MCF 10A (cell line): ENCODE data around the gene CTDSP1. TPM values are rescaled to one million over a fixed set of nuclear protein-coding genes. Genes with fewer than 3 reads are reported as not detected.

ENCODE experiments used
- BruUV-seq: library from RNA; stranded (reverse); fragments of 400-500 nt; replicated peaks from 2 replicates; lab custom pipeline; 2021; lab: Mats Ljungman, UMichigan
- CTCF ChIA-PET: fragments of 300-600 bp; sonication (Branson Sonifier 250); formaldehyde crosslinking; extraction: SDS; loops from one replicate; lab custom pipeline; 2021; ENCODE audit warnings: antibody characterized with exemption, inconsistent platforms; lab: Yijun Ruan, JAX
- POLR2A ChIA-PET: fragments of 300-600, 350-650 bp; sonication (Branson Sonifier 250); formaldehyde crosslinking; extraction: SDS; loops from one replicate; lab custom pipeline; 2020; ENCODE audit warnings: antibody characterized with exemption, inconsistent platforms; lab: Yijun Ruan, JAX
- DNase-seq: peaks from one replicate; pipeline ENCODE4 v3.0.0-alpha.2; 2018; ENCODE audit not compliant: unreplicated experiment
- H3K27ac Mint-ChIP-seq: one replicate; pipeline ENCODE4 v1.8.0; 2022; ENCODE audit warnings: mild to moderate bottlenecking, low read depth, mixed read lengths; ENCODE audit not compliant: unreplicated experiment
- H3K27me3 Mint-ChIP-seq: one replicate; pipeline ENCODE4 v1.8.0; 2022; ENCODE audit warnings: mixed read lengths; ENCODE audit not compliant: insufficient read depth, unreplicated experiment
- H3K36me3 Mint-ChIP-seq: one replicate; pipeline ENCODE4 v1.8.0; 2022; ENCODE audit warnings: mild to moderate bottlenecking, moderate library complexity, mixed read lengths; ENCODE audit not compliant: insufficient read depth, unreplicated experiment
- H3K4me1 Mint-ChIP-seq: one replicate; pipeline ENCODE4 v1.8.0; 2022; ENCODE audit warnings: mixed read lengths; ENCODE audit not compliant: insufficient read depth, unreplicated experiment
- H3K4me3 Mint-ChIP-seq: one replicate; pipeline ENCODE4 v1.8.0; 2022; ENCODE audit warnings: mild to moderate bottlenecking, moderate library complexity, mixed read lengths; ENCODE audit not compliant: unreplicated experiment
- H3K9me3 Mint-ChIP-seq: one replicate; pipeline ENCODE4 v1.8.0; 2022; ENCODE audit warnings: mixed read lengths; ENCODE audit not compliant: unreplicated experiment
- intact Hi-C: fragments of 100-400 bp; cut with micrococcal nuclease; formaldehyde crosslinking; loops from 2 replicates; pipeline ENCODE4 v1.14.1; 2022
- total RNA-seq: library from RNA; stranded (reverse); gene quantifications from 2 replicates; pipeline ENCODE4 v1.2.3, GENCODE V29; 2022
- TF ChIP-seq, protein P1 (sequence below): fragments of 200-600 bp; IDR thresholded peaks from one replicate; pipeline ENCODE4 v1.8.0; 2022; ENCODE audit warnings: antibody characterized with exemption, mild to moderate bottlenecking; ENCODE audit not compliant: unreplicated experiment

Gene CTDSP1
- total RNA-seq, 1 experiment from 2014 or later: 72.3 TPM

DNA sequence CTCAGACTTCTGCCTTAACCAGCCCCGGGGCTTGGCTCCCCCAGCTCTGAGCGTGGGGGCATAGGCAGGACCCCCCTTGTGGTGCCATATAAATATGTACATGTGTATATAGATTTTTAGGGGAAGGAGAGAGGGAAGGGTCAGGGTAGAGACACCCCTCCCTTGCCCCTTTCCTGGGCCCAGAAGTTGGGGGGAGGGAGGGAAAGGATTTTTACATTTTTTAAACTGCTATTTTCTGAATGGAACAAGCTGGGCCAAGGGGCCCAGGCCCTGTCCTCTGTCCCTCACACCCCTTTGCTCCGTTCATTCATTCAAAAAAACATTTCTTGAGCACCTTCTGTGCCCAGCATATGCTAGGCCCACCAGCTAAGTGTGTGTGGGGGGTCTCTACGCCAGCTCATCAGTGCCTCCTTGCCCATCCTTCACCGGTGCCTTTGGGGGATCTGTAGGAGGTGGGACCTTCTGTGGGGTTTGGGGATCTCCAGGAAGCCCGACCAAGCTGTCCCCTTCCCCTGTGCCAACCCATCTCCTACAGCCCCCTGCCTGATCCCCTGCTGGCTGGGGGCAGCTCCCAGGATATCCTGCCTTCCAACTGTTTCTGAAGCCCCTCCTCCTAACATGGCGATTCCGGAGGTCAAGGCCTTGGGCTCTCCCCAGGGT is 5.5 kb downstream of the CTDSP1 start:
- Mint-ChIP-seq H3K27ac (peak overlapping the region; percentile 82), H3K4me1 (peaks cover 17% of the 10 kb centered on the region), H3K4me3 (peak overlapping the region; percentile 67), H3K36me3 (peaks cover 55% of the 10 kb centered on the region), H3K9me3 (no peaks in the 10 kb centered on the region), H3K27me3 (no peaks in the 10 kb centered on the region)
- intact Hi-C loops: loop anchor here (5.0 kb wide), 1 partner anchor 42 kb away; no protein-coding TSS in a partner anchor
- ChIA-PET POLR2A (interaction anchor here (0.6 to 3.6 kb wide), 7 partner anchors 9 to 134 kb away, joined by 3 to 28 read pairs (median 5); partner anchors contain the start of genes AAMP, PNKD and TMBIM1), CTCF (interaction anchor here (0.6 to 2.0 kb wide), 7 partner anchors 9 to 640 kb away, joined by 3 to 7 read pairs (median 5); no protein-coding TSS in a partner anchor)
- TSS peak; percentile 27 for BruUV-seq
- TF ChIP-seq, protein P1, sequence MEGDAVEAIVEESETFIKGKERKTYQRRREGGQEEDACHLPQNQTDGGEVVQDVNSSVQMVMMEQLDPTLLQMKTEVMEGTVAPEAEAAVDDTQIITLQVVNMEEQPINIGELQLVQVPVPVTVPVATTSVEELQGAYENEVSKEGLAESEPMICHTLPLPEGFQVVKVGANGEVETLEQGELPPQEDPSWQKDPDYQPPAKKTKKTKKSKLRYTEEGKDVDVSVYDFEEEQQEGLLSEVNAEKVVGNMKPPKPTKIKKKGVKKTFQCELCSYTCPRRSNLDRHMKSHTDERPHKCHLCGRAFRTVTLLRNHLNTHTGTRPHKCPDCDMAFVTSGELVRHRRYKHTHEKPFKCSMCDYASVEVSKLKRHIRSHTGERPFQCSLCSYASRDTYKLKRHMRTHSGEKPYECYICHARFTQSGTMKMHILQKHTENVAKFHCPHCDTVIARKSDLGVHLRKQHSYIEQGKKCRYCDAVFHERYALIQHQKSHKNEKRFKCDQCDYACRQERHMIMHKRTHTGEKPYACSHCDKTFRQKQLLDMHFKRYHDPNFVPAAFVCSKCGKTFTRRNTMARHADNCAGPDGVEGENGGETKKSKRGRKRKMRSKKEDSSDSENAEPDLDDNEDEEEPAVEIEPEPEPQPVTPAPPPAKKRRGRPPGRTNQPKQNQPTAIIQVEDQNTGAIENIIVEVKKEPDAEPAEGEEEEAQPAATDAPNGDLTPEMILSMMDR: no peak
- no peak for DNase-seq

DNA sequence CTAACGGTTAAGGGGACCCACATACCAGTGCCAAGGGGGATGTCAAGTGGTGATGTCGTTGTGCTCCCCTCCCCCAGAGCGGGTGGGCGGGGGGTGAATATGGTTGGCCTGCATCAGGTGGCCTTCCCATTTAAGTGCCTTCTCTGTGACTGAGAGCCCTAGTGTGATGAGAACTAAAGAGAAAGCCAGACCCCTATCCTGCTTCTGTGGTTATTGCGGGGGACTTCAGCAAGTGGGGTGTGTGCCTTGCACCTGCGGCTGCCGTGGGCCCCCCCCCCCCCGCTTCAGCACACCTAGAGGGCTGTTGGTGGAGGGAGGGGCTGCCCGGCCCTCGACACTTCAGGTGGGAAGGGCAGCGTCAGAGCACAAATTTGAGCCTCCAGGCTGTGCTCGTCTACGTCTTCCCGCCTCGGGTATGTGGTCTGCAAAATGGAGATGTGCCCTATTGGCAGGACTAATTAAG is 6.1 kb downstream of the CTDSP1 start:
- H3K4me3 Mint-ChIP-seq: peak overlapping the region; percentile 67
- H3K4me1 Mint-ChIP-seq: peaks cover 17% of the 10 kb centered on the region
- BruUV-seq: no TSS peak
- TF ChIP-seq, protein P1: no peak
- no peak for DNase-seq
- peaks cover 52% of the 10 kb centered on the region for H3K36me3 Mint-ChIP-seq
- ChIA-PET CTCF (interaction anchor here (0.6 to 2.0 kb wide), 8 partner anchors 10 to 135 kb away, joined by 4 to 7 read pairs (median 4); no protein-coding TSS in a partner anchor), POLR2A (interaction anchor here (0.6 to 3.6 kb wide), 12 partner anchors 9 to 135 kb away, joined by 3 to 28 read pairs (median 3); partner anchors contain the start of genes AAMP, PNKD and TMBIM1)
- no peaks in the 10 kb centered on the region for H3K9me3 Mint-ChIP-seq
- H3K27me3 Mint-ChIP-seq: no peaks in the 10 kb centered on the region
- H3K27ac Mint-ChIP-seq: peak overlapping the region; percentile 82
- intact Hi-C loops: loop anchor here (2.0 to 5.0 kb wide), 3 partner anchors 42 to 281 kb away; no protein-coding TSS in a partner anchor

DNA sequence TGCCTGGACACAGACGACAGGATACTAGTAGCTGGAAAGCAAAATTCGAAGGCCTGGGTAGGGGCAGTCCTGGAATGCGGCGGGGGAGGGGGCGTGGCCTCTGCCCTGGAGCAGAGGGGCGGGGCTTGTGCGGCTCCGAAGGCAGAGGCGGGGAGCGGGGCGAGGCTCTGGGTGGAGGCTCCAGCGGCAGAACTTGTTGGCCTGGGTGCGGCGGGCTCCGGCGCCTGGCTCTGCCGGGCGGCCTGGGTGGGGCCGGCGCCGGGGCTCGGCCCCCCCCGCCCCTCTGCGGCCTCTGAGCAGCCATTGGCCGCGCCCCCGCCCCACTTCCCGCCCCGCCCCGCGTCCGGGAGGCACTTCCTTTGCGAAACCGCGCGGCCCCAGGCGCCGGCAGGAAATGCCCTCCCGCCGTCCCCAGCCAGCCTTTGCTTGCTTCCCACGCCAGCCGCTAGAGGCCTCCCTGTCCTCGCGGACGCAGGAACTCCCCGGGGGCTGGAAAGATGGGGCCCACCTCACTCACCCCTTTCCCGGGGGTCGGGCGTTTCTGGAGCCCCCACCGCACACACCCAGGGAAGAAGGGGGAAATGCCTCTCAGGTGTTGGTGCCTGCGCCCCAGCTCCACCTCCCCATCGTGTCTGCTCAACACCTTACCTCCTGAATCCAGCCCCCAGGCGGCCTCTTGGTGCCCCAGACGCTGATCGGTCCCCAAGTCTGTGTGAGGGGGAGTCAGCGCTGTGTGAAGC is 6.7 kb downstream of the CTDSP1 start:
- Mint-ChIP-seq H3K9me3 (no peaks in the 10 kb centered on the region), H3K27ac (peak overlapping the region; percentile 82), H3K4me3 (peak overlapping the region; percentile 67), H3K36me3 (peaks cover 52% of the 10 kb centered on the region), H3K4me1 (peaks cover 17% of the 10 kb centered on the region), H3K27me3 (no peaks in the 10 kb centered on the region)
- CTCF ChIA-PET: interaction anchor here (0.6 to 2.0 kb wide), 12 partner anchors 36 to 594 kb away, joined by 3 to 7 read pairs (median 4); no protein-coding TSS in a partner anchor
- no TSS peak for BruUV-seq
- POLR2A ChIA-PET: interaction anchor here (0.7 to 3.6 kb wide), 12 partner anchors 10 to 441 kb away, joined by 3 to 28 read pairs (median 3); partner anchors contain the start of genes AAMP, PNKD and TMBIM1
- TF ChIP-seq, protein P1: peak; percentile 82
- intact Hi-C loops: loop anchor here (2.0 to 5.0 kb wide), 3 partner anchors 41 to 280 kb away; no protein-coding TSS in a partner anchor
- peak; percentile 94 for DNase-seq
